IPS-18a (cell line): Measurements from ENCODE around the gene PRSS1.
"Not testable (repeated sequence)": the region's sequence is repeated elsewhere in the genome, so short reads cannot be mapped to it uniquely, and the experiment has no call there.

Source experiments
- H3K27ac ChIP-seq: one replicate; pipeline ENCODE4 v1.5.1; 2013; ENCODE audit warnings: low read length
- H3K27me3 ChIP-seq: one replicate; pipeline ENCODE4 v1.6.1; 2013; ENCODE audit warnings: mild to moderate bottlenecking, low read length; ENCODE audit not compliant: control insufficient read depth, insufficient read depth
- H3K36me3 ChIP-seq: one replicate; pipeline ENCODE4 v1.6.1; 2013; ENCODE audit warnings: low read depth, low read length; ENCODE audit not compliant: control insufficient read depth
- H3K4me1 ChIP-seq: one replicate; pipeline ENCODE4 v1.6.1; 2013; ENCODE audit warnings: low read depth, low read length; ENCODE audit not compliant: control insufficient read depth
- H3K4me3 ChIP-seq: one replicate; pipeline ENCODE4 v1.5.1; 2013; ENCODE audit warnings: low read length
- H3K9ac ChIP-seq: one replicate; pipeline ENCODE4 v1.6.1; 2013; ENCODE audit warnings: mild to moderate bottlenecking, low read length, moderate library complexity
- H3K9me3 ChIP-seq: one replicate; pipeline ENCODE4 v1.6.1; 2013; ENCODE audit warnings: low read depth, low read length; ENCODE audit not compliant: control insufficient read depth

The PRSS1 gene

GRCh38 chr7:142767451-142767850 is 18.2 kb downstream of the PRSS1 start:
- no peak overlapping the region for H3K9ac ChIP-seq
- H3K27ac ChIP-seq: no peak overlapping the region
- no peaks in the 10 kb centered on the region for H3K36me3 ChIP-seq
- no peaks in the 10 kb centered on the region for H3K9me3 ChIP-seq
- H3K4me1 ChIP-seq: no peaks in the 10 kb centered on the region
- no peak overlapping the region for H3K4me3 ChIP-seq
- no peaks in the 10 kb centered on the region for H3K27me3 ChIP-seq

DNA sequence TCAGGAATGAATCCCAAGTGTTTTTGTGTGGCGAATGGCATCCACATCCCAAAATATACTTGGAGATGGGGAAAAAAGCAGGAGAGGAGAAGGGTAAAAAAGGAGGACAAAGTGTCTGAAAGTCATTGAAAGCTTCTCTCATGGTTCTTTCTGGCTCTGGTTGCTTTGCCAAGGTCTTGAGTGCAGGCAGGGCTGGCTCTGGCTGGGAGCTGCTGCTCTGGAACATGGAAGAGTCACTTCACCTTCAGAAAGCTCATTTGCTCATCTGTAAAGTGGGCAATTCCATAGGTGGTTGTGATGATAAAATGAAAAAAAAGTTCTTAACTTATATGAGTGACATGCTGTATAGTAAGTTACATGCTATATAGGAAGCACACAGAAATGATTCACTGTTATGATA is 18.6 kb downstream of the PRSS1 start:
- no peaks in the 10 kb centered on the region for H3K4me1 ChIP-seq
- no peaks in the 10 kb centered on the region for H3K36me3 ChIP-seq
- H3K9me3 ChIP-seq: no peaks in the 10 kb centered on the region
- no peak overlapping the region for H3K4me3 ChIP-seq
- no peaks in the 10 kb centered on the region for H3K27me3 ChIP-seq
- H3K9ac ChIP-seq: no peak overlapping the region
- H3K27ac ChIP-seq: no peak overlapping the region

DNA sequence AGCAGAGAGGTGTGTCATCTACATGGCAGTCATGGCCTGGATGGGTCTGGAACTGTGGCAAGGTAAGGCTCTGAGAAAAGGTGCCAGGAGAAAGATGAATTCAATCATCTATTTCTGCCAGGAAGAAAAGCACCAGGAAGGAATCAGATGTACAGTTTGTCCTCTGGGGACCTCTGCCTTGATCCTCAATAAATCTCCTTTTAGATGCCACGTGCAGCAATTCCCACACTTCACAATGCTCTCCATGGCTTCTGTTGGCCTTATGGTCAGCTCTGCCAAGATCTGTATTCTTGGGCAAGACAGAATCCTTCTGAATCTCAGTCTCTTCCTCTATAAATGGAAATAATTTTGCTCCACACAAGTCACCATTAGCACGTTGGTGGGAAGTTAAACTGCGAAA is 19.6 kb downstream of the PRSS1 start:
- H3K27ac ChIP-seq, H3K36me3 ChIP-seq, H3K4me3 ChIP-seq, H3K27me3 ChIP-seq, H3K4me1 ChIP-seq, H3K9me3 ChIP-seq, H3K9ac ChIP-seq: not testable (repeated sequence)

DNA sequence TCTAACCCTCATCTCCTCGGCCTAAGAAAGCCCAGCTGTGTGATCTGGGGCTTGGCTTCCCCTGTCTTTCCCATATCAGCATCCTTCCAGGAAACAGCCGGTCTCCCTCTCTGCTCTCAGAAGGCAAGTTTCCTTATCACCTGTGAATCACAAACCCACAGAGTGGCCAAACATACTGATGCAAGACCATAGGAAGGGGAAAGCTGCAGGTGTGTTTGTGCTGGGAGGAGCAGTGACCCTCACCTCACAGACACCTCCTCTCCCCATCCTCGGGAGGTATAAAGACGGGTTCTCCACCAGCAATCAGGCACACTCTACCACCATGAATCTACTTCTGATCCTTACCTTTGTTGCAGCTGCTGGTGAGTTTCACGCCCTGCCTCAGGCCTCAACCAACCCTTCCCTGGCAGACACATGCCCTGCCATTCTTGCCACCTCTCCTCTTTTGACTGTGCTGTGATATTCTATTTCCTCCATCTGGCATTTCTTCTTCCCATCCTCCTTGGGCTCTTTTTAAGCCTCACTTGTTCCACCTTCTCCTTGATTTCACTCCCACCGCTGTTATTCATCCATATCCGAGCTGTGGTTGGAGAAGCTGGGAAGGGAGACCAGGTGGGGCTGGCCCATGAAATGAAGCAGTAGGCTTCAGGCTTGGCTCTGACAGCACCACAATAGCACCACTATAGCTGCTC is 21.5 kb downstream of the PRSS1 start, which contains the start of gene PRSS2:
Gene PRSS2 (plus strand): TSS at position 310 of the 692 bp plus-strand sequence. CDS start 13 bp downstream, at position 323.
- Histone ChIP-seq H3K27me3 (no peaks in the 10 kb centered on the region), H3K4me1 (no peaks in the 10 kb centered on the region), H3K9ac (no peak within 1 kb of the TSS), H3K27ac (no peak within 1 kb of the TSS), H3K9me3 (no peaks in the 10 kb centered on the region), H3K36me3 (no peaks in the 10 kb centered on the region), H3K4me3 (no peak within 1 kb of the TSS)

DNA sequence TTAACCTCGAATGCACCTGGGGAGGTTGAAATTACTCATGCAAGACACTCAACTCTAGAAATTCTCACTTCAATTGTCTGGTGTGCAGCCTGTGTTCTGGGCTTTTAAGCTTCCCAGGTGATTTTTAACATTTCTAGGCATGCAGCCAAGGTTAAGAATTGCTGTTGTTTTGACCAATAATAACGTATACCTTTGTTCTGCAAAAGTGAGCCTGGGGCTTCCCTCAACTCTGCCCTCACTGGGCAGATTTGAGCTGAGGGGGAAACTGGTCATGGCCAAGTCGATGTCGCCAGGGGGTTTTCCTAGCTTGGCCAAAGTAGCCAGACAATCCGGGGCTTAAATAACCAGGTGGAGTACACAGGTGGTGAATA is 22.1 kb downstream of the PRSS1 start:
- Histone ChIP-seq H3K36me3 (no peaks in the 10 kb centered on the region), H3K9ac (no peak overlapping the region), H3K9me3 (no peaks in the 10 kb centered on the region), H3K4me1 (no peaks in the 10 kb centered on the region), H3K27ac (no peak overlapping the region), H3K4me3 (no peak overlapping the region), H3K27me3 (no peaks in the 10 kb centered on the region)

DNA sequence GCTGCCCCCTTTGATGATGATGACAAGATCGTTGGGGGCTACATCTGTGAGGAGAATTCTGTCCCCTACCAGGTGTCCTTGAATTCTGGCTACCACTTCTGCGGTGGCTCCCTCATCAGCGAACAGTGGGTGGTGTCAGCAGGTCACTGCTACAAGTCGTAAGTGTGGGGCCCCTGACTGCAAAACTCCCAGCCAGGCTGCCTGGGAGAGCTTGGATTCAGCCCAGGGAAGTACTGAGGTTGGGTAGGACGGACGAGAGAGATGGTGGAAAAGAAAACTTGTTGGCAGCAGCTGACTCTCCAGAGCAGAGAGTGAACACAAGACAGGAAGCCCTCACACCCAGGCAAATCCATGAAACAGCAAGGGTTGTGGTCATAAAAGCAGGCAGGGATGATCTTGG is 22.8 kb downstream of the PRSS1 start:
- no peaks in the 10 kb centered on the region for H3K4me1 ChIP-seq
- H3K9ac ChIP-seq: no peak overlapping the region
- no peaks in the 10 kb centered on the region for H3K27me3 ChIP-seq
- H3K36me3 ChIP-seq: no peaks in the 10 kb centered on the region
- H3K27ac ChIP-seq: no peak overlapping the region
- no peak overlapping the region for H3K4me3 ChIP-seq
- H3K9me3 ChIP-seq: no peaks in the 10 kb centered on the region

DNA sequence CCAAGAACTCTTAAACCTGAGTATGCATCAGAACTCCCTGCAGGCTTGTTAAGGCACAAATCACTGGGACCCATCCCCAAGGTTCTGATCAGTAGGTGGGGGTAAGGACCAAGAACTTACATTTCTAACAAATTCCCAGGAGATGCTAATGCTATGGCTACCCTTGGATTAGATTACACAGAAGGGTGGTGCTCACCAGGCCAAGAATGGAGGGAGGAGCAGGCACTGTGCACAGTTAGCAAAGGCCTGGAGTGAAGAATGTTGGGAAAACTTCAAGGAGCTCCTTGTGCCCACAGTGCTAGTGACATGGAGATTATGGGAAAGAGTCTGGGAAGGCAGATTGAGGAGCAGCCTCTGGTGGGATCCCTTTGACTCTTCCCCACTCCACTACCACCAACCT is 23.4 kb downstream of the PRSS1 start:
- Histone ChIP-seq H3K9me3 (no peaks in the 10 kb centered on the region), H3K4me1 (no peaks in the 10 kb centered on the region), H3K4me3 (no peak overlapping the region), H3K9ac (no peak overlapping the region), H3K27ac (no peak overlapping the region), H3K36me3 (no peaks in the 10 kb centered on the region), H3K27me3 (no peaks in the 10 kb centered on the region)

DNA sequence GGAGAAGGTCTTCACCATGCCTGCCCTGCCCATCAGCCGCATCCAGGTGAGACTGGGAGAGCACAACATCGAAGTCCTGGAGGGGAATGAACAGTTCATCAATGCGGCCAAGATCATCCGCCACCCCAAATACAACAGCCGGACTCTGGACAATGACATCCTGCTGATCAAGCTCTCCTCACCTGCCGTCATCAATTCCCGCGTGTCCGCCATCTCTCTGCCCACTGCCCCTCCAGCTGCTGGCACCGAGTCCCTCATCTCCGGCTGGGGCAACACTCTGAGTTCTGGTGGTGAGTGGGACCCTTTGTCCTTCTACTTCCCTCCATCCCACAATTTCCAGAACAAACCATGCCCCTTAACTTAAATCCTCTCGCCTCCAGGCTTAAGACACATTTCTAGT is 24.0 kb downstream of the PRSS1 start:
- Histone ChIP-seq H3K27ac (no peak overlapping the region), H3K9ac (no peak overlapping the region), H3K9me3 (no peaks in the 10 kb centered on the region), H3K4me1 (no peaks in the 10 kb centered on the region), H3K27me3 (no peaks in the 10 kb centered on the region), H3K36me3 (no peaks in the 10 kb centered on the region), H3K4me3 (no peak overlapping the region)

DNA sequence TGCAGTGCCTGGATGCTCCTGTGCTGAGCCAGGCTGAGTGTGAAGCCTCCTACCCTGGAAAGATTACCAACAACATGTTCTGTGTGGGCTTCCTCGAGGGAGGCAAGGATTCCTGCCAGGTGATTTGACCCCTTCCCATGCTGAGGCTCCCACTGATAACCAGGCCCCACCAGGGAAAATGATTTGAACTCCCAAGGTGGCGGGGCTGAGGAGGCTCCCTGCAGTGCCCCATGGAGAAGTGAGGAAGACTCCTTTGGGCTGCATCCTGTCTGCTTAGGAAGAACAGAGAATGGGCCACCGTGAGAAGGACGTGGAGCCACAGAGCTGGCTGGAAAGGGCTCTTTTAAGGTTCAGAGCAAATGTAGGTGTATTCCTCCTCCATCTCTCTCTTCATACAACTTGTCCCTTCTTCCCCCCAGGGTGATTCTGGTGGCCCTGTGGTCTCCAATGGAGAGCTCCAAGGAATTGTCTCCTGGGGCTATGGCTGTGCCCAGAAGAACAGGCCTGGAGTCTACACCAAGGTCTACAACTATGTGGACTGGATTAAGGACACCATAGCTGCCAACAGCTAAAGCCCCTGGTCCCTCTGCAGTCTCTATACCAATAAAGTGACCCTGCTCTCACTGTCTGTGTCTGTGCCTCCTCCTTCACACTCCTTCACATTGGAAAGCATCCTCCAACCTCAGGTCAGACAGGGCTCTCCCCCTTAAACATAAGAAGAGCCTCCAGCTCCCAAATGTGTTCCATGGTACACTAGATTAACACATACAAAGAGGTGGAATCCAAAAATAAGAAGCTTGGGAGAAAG is 24.9 kb downstream of the PRSS1 start:
- H3K36me3 ChIP-seq: no peaks in the 10 kb centered on the region

DNA sequence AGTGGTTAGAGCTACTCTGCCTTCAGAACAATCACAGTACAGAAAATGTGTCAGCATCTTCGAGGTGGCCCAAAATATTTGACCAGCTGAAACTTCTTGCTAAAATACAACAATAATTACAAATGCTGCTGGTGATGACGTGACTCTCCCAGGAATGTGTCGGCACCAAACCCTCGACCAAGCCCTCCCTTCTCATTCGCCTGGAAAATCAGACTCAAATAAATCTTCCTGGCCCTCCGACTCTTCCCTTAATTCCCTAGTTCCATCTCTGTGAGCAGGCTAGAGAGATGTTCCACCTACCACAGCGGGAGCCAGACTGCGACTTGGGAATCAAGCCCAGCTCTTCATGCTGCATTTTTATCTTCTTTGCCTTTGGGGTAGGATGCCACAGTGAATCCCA is 25.6 kb downstream of the PRSS1 start:
- Histone ChIP-seq H3K27me3 (no peaks in the 10 kb centered on the region), H3K9me3 (no peaks in the 10 kb centered on the region), H3K4me3 (no peak overlapping the region), H3K36me3 (no peaks in the 10 kb centered on the region), H3K27ac (no peak overlapping the region), H3K9ac (no peak overlapping the region), H3K4me1 (no peaks in the 10 kb centered on the region)

More for the DNA sequence above, 24.9 kb downstream of the PRSS1 start:
- no peaks in the 10 kb centered on the region for H3K27me3 ChIP-seq
- H3K27ac ChIP-seq: no peak overlapping the region
- H3K4me1 ChIP-seq: no peaks in the 10 kb centered on the region
- no peak overlapping the region for H3K4me3 ChIP-seq
- H3K9me3 ChIP-seq: no peaks in the 10 kb centered on the region
- no peak overlapping the region for H3K9ac ChIP-seq

DNA sequence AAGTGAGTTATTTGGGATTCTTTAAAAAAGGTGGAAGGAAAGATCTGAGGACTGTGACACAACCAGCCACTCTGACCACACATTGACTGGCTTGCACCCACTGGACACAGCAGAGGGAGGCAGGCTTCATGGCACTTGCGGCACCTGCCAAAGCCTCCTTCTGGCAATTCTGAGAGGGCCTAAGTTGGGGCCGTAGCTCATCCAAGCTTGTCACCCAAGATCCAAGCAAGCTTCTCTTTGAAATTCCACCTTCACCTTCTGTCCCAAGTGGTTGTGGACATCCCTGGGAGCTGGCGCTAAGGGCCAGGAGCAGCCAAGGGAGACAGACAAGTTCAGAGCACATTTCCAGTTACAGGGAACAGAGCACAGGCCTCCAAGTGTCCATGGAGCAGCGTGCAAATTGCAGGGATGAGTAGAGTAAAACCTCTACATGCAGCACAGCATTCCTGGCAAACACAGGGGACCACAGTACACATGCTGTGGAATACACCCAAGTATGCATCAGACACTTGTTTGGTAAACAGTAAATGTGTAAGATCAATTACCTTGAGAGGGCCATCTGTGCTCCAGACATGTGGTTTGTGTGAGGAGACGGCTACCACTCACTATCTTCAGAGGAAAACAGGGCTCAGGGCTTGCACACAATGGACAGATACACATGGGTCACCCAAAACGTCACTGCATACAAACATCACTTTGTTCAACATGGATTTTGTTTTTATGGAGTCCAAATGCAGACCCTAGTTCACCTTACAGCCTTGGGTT is 26.3 kb downstream of the PRSS1 start:
- H3K4me1 ChIP-seq, H3K27ac ChIP-seq, H3K27me3 ChIP-seq, H3K9me3 ChIP-seq, H3K4me3 ChIP-seq, H3K9ac ChIP-seq, H3K36me3 ChIP-seq: not testable (repeated sequence)
